Measurements from ENCODE around the gene RABEP2.
"Not testable (repeated sequence)": the region's sequence is repeated elsewhere in the genome, so short reads cannot be mapped to it uniquely, and the experiment has no call there.

RABEP2 gene

GRCh38 chr16:28897826-28898225 lies 27.2 kb downstream of the RABEP2 start:
- DNase-seq (ENCODE audit: low spot score) = no peak
- H3K27ac ChIP-seq = no peak overlapping the region
- TF ChIP-seq, protein P1, sequence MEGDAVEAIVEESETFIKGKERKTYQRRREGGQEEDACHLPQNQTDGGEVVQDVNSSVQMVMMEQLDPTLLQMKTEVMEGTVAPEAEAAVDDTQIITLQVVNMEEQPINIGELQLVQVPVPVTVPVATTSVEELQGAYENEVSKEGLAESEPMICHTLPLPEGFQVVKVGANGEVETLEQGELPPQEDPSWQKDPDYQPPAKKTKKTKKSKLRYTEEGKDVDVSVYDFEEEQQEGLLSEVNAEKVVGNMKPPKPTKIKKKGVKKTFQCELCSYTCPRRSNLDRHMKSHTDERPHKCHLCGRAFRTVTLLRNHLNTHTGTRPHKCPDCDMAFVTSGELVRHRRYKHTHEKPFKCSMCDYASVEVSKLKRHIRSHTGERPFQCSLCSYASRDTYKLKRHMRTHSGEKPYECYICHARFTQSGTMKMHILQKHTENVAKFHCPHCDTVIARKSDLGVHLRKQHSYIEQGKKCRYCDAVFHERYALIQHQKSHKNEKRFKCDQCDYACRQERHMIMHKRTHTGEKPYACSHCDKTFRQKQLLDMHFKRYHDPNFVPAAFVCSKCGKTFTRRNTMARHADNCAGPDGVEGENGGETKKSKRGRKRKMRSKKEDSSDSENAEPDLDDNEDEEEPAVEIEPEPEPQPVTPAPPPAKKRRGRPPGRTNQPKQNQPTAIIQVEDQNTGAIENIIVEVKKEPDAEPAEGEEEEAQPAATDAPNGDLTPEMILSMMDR (IDR thresholded peaks at IDR 0.05) = no peak
- no peak overlapping the region for H3K4me3 ChIP-seq

DNA sequence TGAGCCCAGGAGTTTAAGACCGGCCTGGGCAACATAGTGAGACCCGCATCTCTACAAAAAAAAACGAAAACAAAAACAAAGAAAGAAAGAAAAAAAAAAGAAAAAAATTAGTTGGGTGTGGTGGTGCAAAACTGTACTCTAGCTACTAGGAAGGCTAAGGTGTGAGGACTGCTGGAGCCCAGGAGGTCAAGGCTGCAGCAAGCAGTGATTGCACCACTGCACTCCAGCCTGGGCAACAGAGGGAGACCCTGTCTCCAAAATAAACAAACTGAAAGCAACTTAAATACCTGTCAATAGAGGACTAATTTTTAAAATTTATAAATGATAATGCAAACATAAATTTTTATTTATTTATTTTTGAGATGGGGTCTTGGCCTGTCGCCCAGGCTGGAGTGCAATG lies 29.4 kb downstream of the RABEP2 start:
- TF ChIP-seq, protein P1 (IDR thresholded peaks at IDR 0.05) = no peak
- no peak for DNase-seq (ENCODE audit: low spot score)

GRCh38 chr16:28893291-28893690 lies 31.7 kb downstream of the RABEP2 start:
- TF ChIP-seq, protein P1 (IDR thresholded peaks at IDR 0.05) = no peak
- no peak for DNase-seq (ENCODE audit: low spot score)
- Histone ChIP-seq H3K4me3 (no peak overlapping the region), H3K27ac (no peak overlapping the region)

More for the DNA sequence above, 29.4 kb downstream of the RABEP2 start:
- Histone ChIP-seq H3K4me3 (no peak overlapping the region), H3K27ac (no peak overlapping the region)

GRCh38 chr16:28891964-28892890 lies 32.8 kb downstream of the RABEP2 start:
- no peak overlapping the region for H3K27ac ChIP-seq
- TF ChIP-seq, protein P1 (IDR thresholded peaks at IDR 0.05) = no peak
- DNase-seq (ENCODE audit: low spot score) = no peak
- H3K4me3 ChIP-seq = no peak overlapping the region

- H3K27ac ChIP-seq; H3K4me3 ChIP-seq; DNase-seq (ENCODE audit: low spot score): not testable (repeated sequence)
Observed at GRCh38 chr16:28890355-28890754, 34.7 kb downstream of the RABEP2 start.

GRCh38 chr16:28886945-28887344 lies 38.1 kb downstream of the RABEP2 start:
- Histone ChIP-seq H3K27ac (no peak overlapping the region), H3K4me3 (no peak overlapping the region)
- TF ChIP-seq, protein P1 (IDR thresholded peaks at IDR 0.05) = no peak
- DNase-seq (ENCODE audit: low spot score) = no peak

- Histone ChIP-seq H3K4me3 (no peak overlapping the region), H3K27ac (no peak overlapping the region)
- no peak for DNase-seq (ENCODE audit: low spot score)
- TF ChIP-seq, protein P1 (IDR thresholded peaks at IDR 0.05) = no peak
Observed at GRCh38 chr16:28884045-28884444, 41.0 kb downstream of the RABEP2 start.

Measured in coronary artery (tissue), 2 donors.